Activated CD4-positive, alpha-beta T cell treated with anti-CD3 and anti-CD28 coated beads, Interleukin-2, amount 50 U/mL, for 24 hours (primary cell): ENCODE data around the gene NR4A1.

Source experiments
- DNase-seq, 2 donors: peaks; one replicate each; pipeline ENCODE4 v3.0.0-alpha.2; 2020; ENCODE audit warnings: low read depth in 1 of 2, low spot score in 1 of 2

NR4A1 gene

GRCh38 chr12:52079576-52080402, 28.5 kb downstream of the NR4A1 start, which contains the start of gene SMIM41:
Gene SMIM41, plus strand, starts transcription at chr12:52079704. Its CDS starts 76 bp downstream, at chr12:52079780.
- DNase-seq = no peak

GRCh38 chr12:52080403-52081251, 29.4 kb downstream of the NR4A1 start:
- no peak for DNase-seq

- no peak for DNase-seq
Observed at GRCh38 chr12:52081263-52081733, 30.1 kb downstream of the NR4A1 start.

GRCh38 chr12:52082026-52082668, 30.9 kb downstream of the NR4A1 start:
- DNase-seq = no peak

- no peak for DNase-seq
Observed at GRCh38 chr12:52082669-52082987, 31.4 kb downstream of the NR4A1 start.

GRCh38 chr12:52082988-52083637, 31.9 kb downstream of the NR4A1 start:
- DNase-seq = peak; percentile 58

GRCh38 chr12:52083638-52083996, 32.4 kb downstream of the NR4A1 start:
- no peak for DNase-seq

- DNase-seq = no peak
Observed at GRCh38 chr12:52084491-52085231, 33.4 kb downstream of the NR4A1 start.

- no peak for DNase-seq
Observed at GRCh38 chr12:52085682-52086180, 34.5 kb downstream of the NR4A1 start.

GRCh38 chr12:52086366-52086765, 35.1 kb downstream of the NR4A1 start:
- no peak for DNase-seq

- DNase-seq = no peak
Observed at GRCh38 chr12:52086944-52087835, 35.9 kb downstream of the NR4A1 start.

- DNase-seq = no peak
Observed at GRCh38 chr12:52087961-52088820, 36.9 kb downstream of the NR4A1 start.

- no peak for DNase-seq
Observed at GRCh38 chr12:52089491-52089890, 38.2 kb downstream of the NR4A1 start.

GRCh38 chr12:52090291-52090690, 39.0 kb downstream of the NR4A1 start:
- DNase-seq = no peak

GRCh38 chr12:52091061-52091460, 39.8 kb downstream of the NR4A1 start:
- DNase-seq = no peak

GRCh38 chr12:52091869-52092268, 40.6 kb downstream of the NR4A1 start:
- no peak for DNase-seq

GRCh38 chr12:52093346-52093745, 42.1 kb downstream of the NR4A1 start:
- no peak for DNase-seq

GRCh38 chr12:52096332-52097044, 45.2 kb downstream of the NR4A1 start:
- DNase-seq = no peak
